Hematopoietic multipotent progenitor cell treated with erythropoietin and hydrocortisone succinate and interleukin-3 and kit ligand, for 17 days (in vitro differentiated cells): ENCODE results near the gene EMID1.

Experiments used
- DNase-seq: peaks from one replicate; pipeline ENCODE4 v3.0.0-alpha.2; 2015; ENCODE audit warnings: low spot score

Gene EMID1

GRCh38 chr22:29260601-29261315, 55.1 kb downstream of the EMID1 start:
- DNase-seq: no peak

- DNase-seq: no peak
Measured at GRCh38 chr22:29263791-29264276, 58.1 kb downstream of the EMID1 start.

GRCh38 chr22:29265305-29265704, 59.6 kb downstream of the EMID1 start:
- no peak for DNase-seq

GRCh38 chr22:29265929-29266328, 60.2 kb downstream of the EMID1 start:
- no peak for DNase-seq

GRCh38 chr22:29266564-29267461, 61.1 kb downstream of the EMID1 start:
- DNase-seq: peak; percentile 22

GRCh38 chr22:29267462-29267857, 61.8 kb downstream of the EMID1 start:
- no peak for DNase-seq

GRCh38 chr22:29267858-29268510, 62.3 kb downstream of the EMID1 start, which contains the start of the genes EWSR1 and RHBDD3:
Gene EWSR1, plus strand, starts transcription at chr22:29268268. Its CDS starts 69 bp downstream, at chr22:29268337.
Gene RHBDD3, minus strand, starts transcription at chr22:29267981. Its CDS starts 2,355 bp downstream, at chr22:29265626.
- DNase-seq: peak; percentile 98

- DNase-seq: peak; percentile 77
Measured at GRCh38 chr22:29268511-29269229, 63.0 kb downstream of the EMID1 start.

GRCh38 chr22:29269230-29269604, 63.5 kb downstream of the EMID1 start:
- DNase-seq: no peak

GRCh38 chr22:29269731-29270474, 64.2 kb downstream of the EMID1 start:
- DNase-seq: no peak

- DNase-seq: peak; percentile 48
Measured at GRCh38 chr22:29270475-29271271, 65.0 kb downstream of the EMID1 start.

- no peak for DNase-seq
Measured at GRCh38 chr22:29272624-29273023, 66.9 kb downstream of the EMID1 start.

GRCh38 chr22:29275167-29275566, 69.5 kb downstream of the EMID1 start:
- DNase-seq: no peak

GRCh38 chr22:29275819-29276565, 70.3 kb downstream of the EMID1 start:
- no peak for DNase-seq

GRCh38 chr22:29277927-29278326, 72.2 kb downstream of the EMID1 start:
- DNase-seq: no peak

GRCh38 chr22:29284196-29284595, 78.5 kb downstream of the EMID1 start:
- no peak for DNase-seq

GRCh38 chr22:29288837-29289236, 83.1 kb downstream of the EMID1 start:
- no peak for DNase-seq

- no peak for DNase-seq
Measured at GRCh38 chr22:29290061-29290460, 84.4 kb downstream of the EMID1 start.

- no peak for DNase-seq
Measured at GRCh38 chr22:29291215-29291614, 85.5 kb downstream of the EMID1 start.
